ENCODE results near the gene KLHL20.
"Not testable (repeated sequence)": the region's sequence is repeated elsewhere in the genome, so short reads cannot be mapped to it uniquely, and the experiment has no call there.

The KLHL20 gene

DNA sequence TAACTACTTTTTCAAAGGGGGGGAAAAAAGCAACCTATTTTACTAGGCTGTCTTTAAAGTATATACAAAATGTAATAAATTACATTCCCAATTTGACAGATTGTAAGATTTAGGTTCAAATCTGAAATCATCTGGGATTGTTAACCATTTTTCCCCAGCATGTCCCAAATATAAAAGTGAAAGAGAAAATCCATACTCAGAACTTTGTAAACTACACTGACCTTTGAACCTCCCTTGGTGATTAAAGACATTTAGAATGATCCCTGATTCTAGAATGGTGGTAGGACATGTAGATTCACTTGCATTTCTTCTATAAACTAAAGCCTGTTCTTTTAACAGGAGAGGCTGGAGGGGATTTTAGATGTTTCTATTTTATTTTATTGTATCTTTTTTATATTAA lies 39.0 kb downstream of the KLHL20 start:
- no peak for DNase-seq

GRCh38 chr1:173757666-173758065 lies 42.9 kb downstream of the KLHL20 start:
- no peak for DNase-seq

DNA sequence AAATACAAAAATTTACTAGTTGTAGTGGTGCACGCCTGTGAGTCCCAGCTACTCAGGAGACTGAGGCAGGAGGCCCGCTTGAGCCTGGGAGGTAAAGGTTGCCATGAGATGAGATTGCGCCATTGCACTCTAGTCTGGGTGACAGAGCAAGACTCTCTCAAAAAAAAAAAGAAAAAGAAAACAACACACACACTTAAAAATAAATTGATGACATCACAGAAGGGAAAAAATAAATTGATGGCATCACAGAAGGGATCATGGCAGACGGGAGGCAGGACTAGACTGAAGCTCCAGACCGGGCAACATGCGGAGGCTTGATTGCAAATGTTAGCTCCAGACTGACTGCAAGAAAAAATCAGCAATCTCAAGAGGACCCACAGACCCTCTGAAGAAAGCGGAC lies 43.3 kb downstream of the KLHL20 start:
- DNase-seq = no peak

DNA sequence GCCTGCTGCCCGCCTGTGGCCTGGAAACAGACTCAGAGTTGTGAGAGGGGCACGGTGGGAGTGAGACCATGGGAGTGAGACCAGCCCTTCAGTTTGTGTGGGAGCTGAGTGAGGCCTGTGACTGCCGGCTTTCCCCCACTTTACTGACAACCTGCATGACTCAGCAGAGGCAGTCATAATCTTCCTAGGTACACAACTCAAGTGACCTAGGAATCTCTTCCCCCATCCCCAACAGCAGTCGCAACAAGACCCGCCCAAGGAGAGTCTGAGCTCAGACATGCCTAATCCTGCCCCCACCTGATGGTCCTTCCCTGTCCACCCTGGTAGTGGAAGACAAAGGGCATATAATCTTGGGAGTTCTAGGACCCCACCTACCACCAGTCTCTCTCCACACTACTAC lies 44.2 kb downstream of the KLHL20 start:
- DNase-seq = no peak

GRCh38 chr1:173764331-173764730 lies 49.5 kb downstream of the KLHL20 start:
- DNase-seq = not testable (repeated sequence)

GRCh38 chr1:173768206-173768605 lies 53.4 kb downstream of the KLHL20 start:
- no peak for DNase-seq

GRCh38 chr1:173768827-173769226 lies 54.0 kb downstream of the KLHL20 start:
- DNase-seq = no peak

DNA sequence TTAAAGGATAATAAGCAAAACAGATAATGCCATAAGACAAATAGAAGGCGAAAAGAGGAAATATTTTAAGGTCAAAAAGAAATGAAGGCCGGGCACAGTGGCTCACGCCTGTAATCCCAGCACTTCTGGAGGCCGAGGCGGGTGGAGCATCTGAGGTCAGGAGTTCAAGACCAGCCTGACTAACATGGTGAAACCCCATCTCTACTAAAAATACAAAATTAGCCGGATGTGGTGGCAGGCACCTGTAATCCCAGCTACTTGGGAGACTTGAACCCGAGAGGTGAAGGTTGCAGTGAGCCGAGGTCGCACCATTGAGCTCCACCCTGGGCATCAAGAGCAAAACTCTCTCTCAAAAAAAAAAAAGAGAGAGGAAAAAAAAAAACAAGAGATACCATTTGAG lies 55.5 kb downstream of the KLHL20 start:
- DNase-seq = not testable (repeated sequence)

GRCh38 chr1:173771560-173771959 lies 56.8 kb downstream of the KLHL20 start:
- no peak for DNase-seq

GRCh38 chr1:173775578-173776226 lies 60.9 kb downstream of the KLHL20 start:
- DNase-seq = no peak

- DNase-seq = no peak
Measured at GRCh38 chr1:173779936-173780335, 65.2 kb downstream of the KLHL20 start.

- no peak for DNase-seq
Measured at GRCh38 chr1:173784997-173785396, 70.2 kb downstream of the KLHL20 start.

GRCh38 chr1:173789841-173790240 lies 75.1 kb downstream of the KLHL20 start:
- DNase-seq = no peak

GRCh38 chr1:173798078-173798477 lies 83.3 kb downstream of the KLHL20 start:
- DNase-seq = no peak

DNA sequence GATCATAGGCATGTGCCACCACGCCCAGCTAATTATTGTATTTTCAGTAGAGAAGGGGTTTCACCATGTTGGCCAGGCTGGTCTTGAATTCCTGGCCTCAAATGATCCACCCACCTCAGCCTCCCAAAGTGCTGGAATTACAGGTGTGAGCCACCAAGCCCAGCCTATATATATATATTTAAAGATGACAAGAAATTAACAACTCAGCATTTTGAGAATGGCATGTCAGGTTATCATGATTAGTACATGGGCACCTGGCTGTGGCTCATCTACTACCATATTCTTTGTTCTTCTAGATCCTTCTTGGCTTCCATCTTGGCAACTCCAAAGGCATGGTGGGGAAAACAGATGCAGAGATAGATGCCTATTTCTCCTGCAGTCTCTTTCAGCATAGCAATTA lies 85.2 kb downstream of the KLHL20 start:
- not testable (repeated sequence) for DNase-seq

- DNase-seq = no peak
Measured at GRCh38 chr1:173802961-173803360, 88.2 kb downstream of the KLHL20 start.

- not testable (repeated sequence) for DNase-seq
Measured at GRCh38 chr1:173813654-173814053, 98.9 kb downstream of the KLHL20 start.

- DNase-seq = no peak
Measured at GRCh38 chr1:173818459-173818858, 103.7 kb downstream of the KLHL20 start.

- DNase-seq = no peak
Measured at GRCh38 chr1:173821680-173822079, 106.9 kb downstream of the KLHL20 start.

GRCh38 chr1:173823781-173824314 lies 109.1 kb downstream of the KLHL20 start:
- DNase-seq = no peak

DNA sequence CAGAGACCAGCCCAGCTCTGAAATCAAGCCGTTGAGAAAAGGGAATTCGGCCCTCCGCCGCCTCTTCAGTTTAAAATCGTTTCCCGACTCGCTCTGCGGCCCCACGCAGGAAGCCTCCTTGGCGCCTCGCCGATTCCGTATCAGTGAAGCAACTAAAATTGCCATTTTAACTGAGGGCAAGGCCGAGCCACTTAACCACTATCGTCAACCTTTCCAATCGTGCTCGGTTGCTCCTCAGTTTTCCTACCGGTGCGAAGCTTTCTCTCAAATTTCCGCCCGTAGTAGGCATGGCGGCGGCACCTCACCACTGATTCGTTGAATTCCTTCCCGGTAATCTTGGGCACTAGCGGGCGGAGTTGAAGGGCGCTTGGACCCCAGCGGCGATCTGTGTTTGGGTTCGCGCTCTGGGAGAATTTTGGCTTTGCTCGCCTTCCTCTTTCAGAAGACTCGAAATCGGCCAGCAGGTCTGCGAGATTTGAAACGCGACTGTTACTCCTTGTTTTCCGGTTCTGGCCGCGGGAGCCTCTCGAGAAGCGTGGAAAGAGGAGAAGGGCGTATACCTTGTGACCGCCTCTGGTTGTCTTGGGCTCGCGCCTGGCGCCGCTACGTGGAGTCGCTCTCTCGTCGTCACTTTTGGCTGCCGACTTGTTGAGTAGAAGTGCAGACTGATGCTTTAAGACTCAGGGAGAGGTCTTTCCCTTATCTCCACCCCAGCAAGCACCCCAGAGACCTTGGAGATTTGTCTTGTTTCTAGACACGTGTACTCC lies 109.7 kb downstream of the KLHL20 start, which contains the start of the genes CENPL and DARS2:
TSS of gene CENPL (minus strand) at position 569 of the 767 bp plus-strand sequence. CDS start 13,584 bp downstream, outside the sequence.
TSS of gene DARS2 (plus strand) at position 359 of the 767 bp plus-strand sequence. CDS start 557 bp downstream, outside the sequence.
- DNase-seq = peak; percentile 86 to 87

DNA sequence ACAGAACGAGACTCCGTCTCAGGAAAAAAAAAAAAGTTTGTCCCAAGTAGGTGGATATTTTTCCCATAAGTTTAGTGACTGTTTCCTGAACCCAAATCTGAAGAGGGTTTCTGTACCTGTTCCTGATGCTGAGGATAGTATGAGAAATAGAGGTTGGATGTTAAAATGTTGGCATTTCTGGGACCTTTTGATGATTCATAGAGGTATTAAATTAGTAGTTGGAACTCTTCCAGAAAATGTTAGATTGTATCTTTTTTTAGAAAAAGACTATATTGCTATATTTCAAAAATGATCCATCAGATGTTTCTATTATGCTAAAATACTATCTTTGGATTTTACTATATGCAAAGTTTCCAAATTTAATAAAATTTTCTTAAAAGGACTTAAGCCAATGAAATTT lies 112.8 kb downstream of the KLHL20 start:
- DNase-seq = no peak

- DNase-seq = no peak
Measured at GRCh38 chr1:173832748-173833147, 118.0 kb downstream of the KLHL20 start.

Data from activated CD4-positive, alpha-beta T cell treated with anti-CD3 and anti-CD28 coated beads, Interleukin-2, amount 50 U/mL, for 4 hours (primary cell).